Measurements from ENCODE around the gene TRIML2.

TRIML2 gene

DNA sequence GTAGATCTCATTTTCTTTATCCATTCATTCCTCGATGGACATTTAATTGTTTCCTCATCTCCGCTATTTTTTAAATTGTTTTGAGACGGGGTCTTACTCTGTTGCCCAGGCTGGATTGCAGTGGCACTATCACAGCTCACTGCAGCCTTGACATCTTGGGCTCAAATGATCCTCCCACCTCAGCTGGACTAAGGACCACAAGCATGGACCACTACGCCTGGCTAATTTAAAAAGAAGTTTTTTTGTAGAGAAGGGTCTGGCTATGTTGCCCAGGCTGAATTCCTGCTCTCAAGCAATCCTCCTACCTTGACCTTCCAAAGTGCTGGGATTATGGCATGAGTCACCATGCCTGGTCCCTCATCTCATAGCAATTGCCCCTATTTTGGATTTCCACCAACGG, 22.8 kb upstream of the TRIML2 start:
- no peaks in the 10 kb centered on the region for H3K4me1 ChIP-seq (ENCODE audit: control insufficient read depth in 1 of 2, insufficient read depth in 2 of 2, low read length in 2 of 2)
- H3K27ac ChIP-seq (ENCODE audit: low read length), result no peak overlapping the region
- no peak overlapping the region for H3K4me3 ChIP-seq (ENCODE audit: low read depth in 1 of 2, low read length in 2 of 2)
- no peaks in the 10 kb centered on the region for H3K36me3 ChIP-seq (ENCODE audit: control insufficient read depth in 1 of 2, insufficient read depth in 2 of 2, low read length in 2 of 2)
- no peaks in the 10 kb centered on the region for H3K27me3 ChIP-seq (ENCODE audit: low read depth, low read length)
- H3K9me3 ChIP-seq (ENCODE audit: control insufficient read depth in 1 of 2, low read length in 2 of 2), result no peaks in the 10 kb centered on the region

DNA sequence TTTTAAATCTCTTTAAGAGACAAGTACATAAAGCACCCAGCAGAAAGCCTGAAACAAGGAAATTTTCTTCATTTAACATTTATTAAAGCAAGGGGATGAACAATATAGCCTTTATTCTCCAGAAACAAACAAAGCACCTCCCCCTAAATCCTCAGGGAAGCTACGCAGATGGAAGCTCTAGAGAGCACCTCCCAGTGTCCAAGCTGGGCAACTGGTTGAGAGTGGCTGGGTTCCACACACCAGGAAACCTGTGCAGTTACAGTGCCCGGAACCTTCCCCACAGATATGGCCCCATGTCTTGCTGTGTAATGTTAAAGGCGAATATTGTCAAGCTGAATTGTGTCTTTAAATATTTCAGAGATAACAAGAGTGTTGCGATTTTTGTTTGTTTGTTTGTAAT, 21.0 kb upstream of the TRIML2 start:
- Histone ChIP-seq H3K4me1 (ENCODE audit: control insufficient read depth in 1 of 2, insufficient read depth in 2 of 2, low read length in 2 of 2) (no peaks in the 10 kb centered on the region), H3K27me3 (ENCODE audit: low read depth, low read length) (no peaks in the 10 kb centered on the region), H3K4me3 (ENCODE audit: low read depth in 1 of 2, low read length in 2 of 2) (no peak overlapping the region), H3K9me3 (ENCODE audit: control insufficient read depth in 1 of 2, low read length in 2 of 2) (no peaks in the 10 kb centered on the region), H3K36me3 (ENCODE audit: control insufficient read depth in 1 of 2, insufficient read depth in 2 of 2, low read length in 2 of 2) (no peaks in the 10 kb centered on the region), H3K27ac (ENCODE audit: low read length) (no peak overlapping the region)

DNA sequence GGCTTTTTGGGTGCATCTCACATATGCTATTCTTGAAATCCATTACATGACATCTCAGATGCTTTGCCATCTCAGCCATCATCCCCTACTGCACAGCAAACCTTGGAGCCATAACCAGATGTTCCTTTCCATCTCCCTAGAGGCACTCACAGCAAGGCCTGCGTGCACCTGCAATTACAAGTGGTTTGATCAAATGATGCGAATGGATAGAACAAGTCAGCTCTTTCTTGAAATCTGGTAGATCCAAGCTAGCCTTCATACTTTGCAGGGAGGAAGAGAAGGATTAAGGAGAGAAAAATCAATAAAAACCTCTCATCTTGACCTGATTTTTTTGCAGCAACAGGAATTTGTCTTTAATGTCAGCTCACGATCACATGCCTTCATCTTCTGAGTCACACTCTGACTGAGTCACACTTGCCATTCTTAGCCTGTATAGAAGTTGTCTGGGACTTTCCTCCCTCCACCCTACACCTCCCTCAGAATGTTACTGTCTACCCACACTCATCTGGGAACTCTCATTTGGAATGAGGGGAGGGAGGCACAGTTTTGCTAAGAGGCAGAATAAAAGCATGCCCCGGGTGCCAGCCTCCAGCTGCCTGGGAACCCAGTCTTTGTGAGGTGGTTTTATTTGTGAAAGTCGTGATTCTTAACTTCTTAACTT, 17.9 kb upstream of the TRIML2 start:
- Histone ChIP-seq H3K9me3 (ENCODE audit: control insufficient read depth in 1 of 2, low read length in 2 of 2) (no peaks in the 10 kb centered on the region), H3K36me3 (ENCODE audit: control insufficient read depth in 1 of 2, insufficient read depth in 2 of 2, low read length in 2 of 2) (no peaks in the 10 kb centered on the region), H3K4me1 (ENCODE audit: control insufficient read depth in 1 of 2, insufficient read depth in 2 of 2, low read length in 2 of 2) (no peaks in the 10 kb centered on the region), H3K27me3 (ENCODE audit: low read depth, low read length) (no peaks in the 10 kb centered on the region), H3K27ac (ENCODE audit: low read length) (no peak overlapping the region), H3K4me3 (ENCODE audit: low read depth in 1 of 2, low read length in 2 of 2) (no peak overlapping the region)

DNA sequence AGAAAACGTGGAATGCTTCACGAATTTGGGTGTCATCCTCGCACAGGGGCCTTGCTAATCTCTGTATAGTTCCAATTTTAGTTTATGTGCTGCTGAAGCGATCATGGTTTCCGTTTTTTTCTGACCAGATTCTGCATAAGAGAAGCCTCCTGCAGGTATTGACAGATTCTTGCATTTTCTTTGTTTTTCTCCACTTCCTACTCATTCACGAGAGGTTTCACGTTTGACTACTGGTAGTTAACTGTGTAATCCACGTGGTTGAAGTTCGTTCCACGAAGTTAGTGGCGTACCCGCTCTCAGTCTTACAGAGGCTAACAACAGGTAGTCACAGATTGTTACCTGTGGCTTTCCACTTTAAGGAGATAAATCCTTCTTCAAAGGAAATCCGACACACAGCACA, 12.1 kb upstream of the TRIML2 start:
- no peak overlapping the region for H3K4me3 ChIP-seq (ENCODE audit: low read depth in 1 of 2, low read length in 2 of 2)

DNA sequence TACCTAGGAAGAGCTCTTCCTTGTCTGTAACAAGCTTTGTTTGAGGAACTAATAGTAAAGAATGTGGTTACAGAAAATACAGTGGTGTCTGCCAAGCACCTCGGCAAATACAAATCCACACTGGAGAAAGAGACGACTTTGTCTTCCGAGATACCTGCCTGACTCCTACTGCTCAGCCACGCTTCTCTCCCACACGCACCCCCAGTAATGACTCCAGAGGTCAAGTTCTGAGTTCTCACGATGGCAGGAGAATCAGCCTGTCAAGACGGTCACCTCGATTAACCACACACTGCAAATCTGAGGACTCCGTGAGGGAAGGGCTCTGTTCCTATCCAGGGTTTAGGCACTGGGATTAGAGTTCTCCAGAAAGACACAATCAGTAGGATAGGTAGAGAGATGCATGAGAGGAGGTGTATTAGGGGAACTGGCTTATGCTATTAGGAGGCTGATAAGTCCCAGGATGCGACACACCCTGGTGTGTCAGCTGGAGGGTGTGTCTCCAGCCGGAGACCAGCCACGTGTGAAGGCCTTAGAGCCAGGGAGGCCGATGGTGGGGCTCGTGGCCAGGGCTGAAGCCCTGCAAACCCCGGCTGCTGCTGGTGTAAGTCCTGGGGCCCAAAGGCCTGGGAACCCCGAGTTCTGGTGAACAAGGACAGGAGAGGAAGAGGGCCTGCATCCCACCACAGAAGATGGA, 8.4 kb upstream of the TRIML2 start:
- no peaks in the 10 kb centered on the region for H3K9me3 ChIP-seq (ENCODE audit: control insufficient read depth in 1 of 2, low read length in 2 of 2)
- H3K27ac ChIP-seq (ENCODE audit: low read length), result no peak overlapping the region
- H3K4me1 ChIP-seq (ENCODE audit: control insufficient read depth in 1 of 2, insufficient read depth in 2 of 2, low read length in 2 of 2), result no peaks in the 10 kb centered on the region
- no peaks in the 10 kb centered on the region for H3K27me3 ChIP-seq (ENCODE audit: low read depth, low read length)
- H3K36me3 ChIP-seq (ENCODE audit: control insufficient read depth in 1 of 2, insufficient read depth in 2 of 2, low read length in 2 of 2), result no peaks in the 10 kb centered on the region
- H3K4me3 ChIP-seq (ENCODE audit: low read depth in 1 of 2, low read length in 2 of 2), result no peak overlapping the region

More for the DNA sequence above, 12.1 kb upstream of the TRIML2 start:
- no peaks in the 10 kb centered on the region for H3K27me3 ChIP-seq (ENCODE audit: low read depth, low read length)
- no peaks in the 10 kb centered on the region for H3K36me3 ChIP-seq (ENCODE audit: control insufficient read depth in 1 of 2, insufficient read depth in 2 of 2, low read length in 2 of 2)
- no peaks in the 10 kb centered on the region for H3K4me1 ChIP-seq (ENCODE audit: control insufficient read depth in 1 of 2, insufficient read depth in 2 of 2, low read length in 2 of 2)
- H3K9me3 ChIP-seq (ENCODE audit: control insufficient read depth in 1 of 2, low read length in 2 of 2), result no peaks in the 10 kb centered on the region
- no peak overlapping the region for H3K27ac ChIP-seq (ENCODE audit: low read length)

DNA sequence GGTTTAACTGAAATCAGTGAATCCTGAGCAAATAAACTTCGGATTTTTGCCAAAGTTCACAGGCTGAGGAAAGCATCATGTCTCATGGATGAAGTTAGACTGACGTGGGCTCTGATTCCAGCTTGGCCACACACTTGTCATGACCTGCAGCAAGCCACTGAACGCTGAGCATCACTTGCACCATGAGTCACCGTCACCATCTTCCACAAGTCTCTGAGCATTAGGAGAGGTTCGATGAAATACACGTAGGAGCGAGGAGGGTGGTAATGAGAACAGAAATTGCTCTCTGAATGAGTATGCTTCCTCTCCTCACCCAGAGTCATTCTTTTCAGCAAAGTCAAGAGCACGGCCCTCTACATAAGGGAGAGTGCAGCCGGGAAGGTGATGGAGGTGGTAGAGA, 3.8 kb upstream of the TRIML2 start:
- no peaks in the 10 kb centered on the region for H3K9me3 ChIP-seq (ENCODE audit: control insufficient read depth in 1 of 2, low read length in 2 of 2)
- no peak overlapping the region for H3K4me3 ChIP-seq (ENCODE audit: low read depth in 1 of 2, low read length in 2 of 2)
- H3K36me3 ChIP-seq (ENCODE audit: control insufficient read depth in 1 of 2, insufficient read depth in 2 of 2, low read length in 2 of 2), result no peaks in the 10 kb centered on the region
- no peaks in the 10 kb centered on the region for H3K27me3 ChIP-seq (ENCODE audit: low read depth, low read length)
- H3K27ac ChIP-seq (ENCODE audit: low read length), result no peak overlapping the region
- no peaks in the 10 kb centered on the region for H3K4me1 ChIP-seq (ENCODE audit: control insufficient read depth in 1 of 2, insufficient read depth in 2 of 2, low read length in 2 of 2)

DNA sequence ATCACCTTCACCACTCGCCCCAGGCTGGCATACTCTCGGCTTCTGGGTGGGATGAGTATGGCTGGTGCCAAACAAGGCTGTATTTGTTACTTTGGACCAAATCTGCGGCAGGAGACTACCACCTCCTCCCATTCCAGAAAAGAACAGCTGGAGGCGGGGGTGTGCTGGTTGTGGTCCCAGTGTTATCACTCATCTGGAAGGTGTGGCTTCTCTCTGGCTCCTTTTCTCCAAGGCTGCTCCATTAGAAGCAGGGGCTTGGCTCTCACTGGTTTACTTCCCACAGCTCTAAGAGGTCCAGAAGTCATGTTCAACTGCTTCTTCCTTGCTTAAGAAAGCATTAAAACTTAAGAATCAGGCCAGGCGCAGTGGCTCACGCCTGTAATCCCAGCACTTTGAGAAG, 2.6 kb upstream of the TRIML2 start:
- Histone ChIP-seq H3K4me1 (ENCODE audit: control insufficient read depth in 1 of 2, insufficient read depth in 2 of 2, low read length in 2 of 2) (no peaks in the 10 kb centered on the region), H3K4me3 (ENCODE audit: low read depth in 1 of 2, low read length in 2 of 2) (no peak overlapping the region), H3K27ac (ENCODE audit: low read length) (no peak overlapping the region), H3K9me3 (ENCODE audit: control insufficient read depth in 1 of 2, low read length in 2 of 2) (no peaks in the 10 kb centered on the region), H3K27me3 (ENCODE audit: low read depth, low read length) (no peaks in the 10 kb centered on the region), H3K36me3 (ENCODE audit: control insufficient read depth in 1 of 2, insufficient read depth in 2 of 2, low read length in 2 of 2) (no peaks in the 10 kb centered on the region)

DNA sequence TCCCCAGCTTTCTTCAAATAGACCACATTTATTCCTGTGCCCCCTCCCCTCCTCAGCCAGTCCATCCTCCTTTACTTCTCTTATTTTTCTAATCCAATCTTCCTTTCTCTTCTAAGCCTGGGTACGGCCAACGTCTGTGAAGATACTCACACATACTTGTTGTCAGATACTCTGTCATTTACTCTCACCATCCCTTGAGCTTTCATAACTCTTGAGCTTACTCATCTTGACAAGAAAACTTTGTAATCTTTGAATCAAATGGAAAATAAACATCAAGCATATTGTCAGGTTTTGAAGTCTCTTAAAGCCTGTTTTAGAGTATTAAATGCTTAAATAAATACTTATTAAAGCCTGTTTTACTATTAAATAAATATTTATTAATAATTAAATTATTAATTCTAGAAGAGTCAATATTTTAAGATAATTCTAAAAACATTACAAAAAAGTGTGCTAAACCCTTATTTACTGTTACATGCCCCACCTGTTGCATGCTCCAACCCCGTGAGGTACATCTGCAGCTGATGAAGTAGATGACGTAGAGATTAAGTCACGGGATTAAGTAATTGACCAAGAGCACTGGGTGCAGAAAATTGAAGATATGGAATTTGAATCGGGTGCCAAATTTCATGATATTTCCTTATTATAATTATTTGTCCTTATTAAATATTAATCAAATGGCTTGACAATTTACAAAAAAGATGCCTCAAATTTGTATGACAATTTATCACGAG, 1.5 kb upstream of the TRIML2 start:
- H3K4me1 ChIP-seq (ENCODE audit: control insufficient read depth in 1 of 2, insufficient read depth in 2 of 2, low read length in 2 of 2), result no peaks in the 10 kb centered on the region
- H3K4me3 ChIP-seq (ENCODE audit: low read depth in 1 of 2, low read length in 2 of 2), result no peak overlapping the region
- no peak overlapping the region for H3K27ac ChIP-seq (ENCODE audit: low read length)
- H3K9me3 ChIP-seq (ENCODE audit: control insufficient read depth in 1 of 2, low read length in 2 of 2), result no peaks in the 10 kb centered on the region
- H3K27me3 ChIP-seq (ENCODE audit: low read depth, low read length), result no peaks in the 10 kb centered on the region
- H3K36me3 ChIP-seq (ENCODE audit: control insufficient read depth in 1 of 2, insufficient read depth in 2 of 2, low read length in 2 of 2), result no peaks in the 10 kb centered on the region

DNA sequence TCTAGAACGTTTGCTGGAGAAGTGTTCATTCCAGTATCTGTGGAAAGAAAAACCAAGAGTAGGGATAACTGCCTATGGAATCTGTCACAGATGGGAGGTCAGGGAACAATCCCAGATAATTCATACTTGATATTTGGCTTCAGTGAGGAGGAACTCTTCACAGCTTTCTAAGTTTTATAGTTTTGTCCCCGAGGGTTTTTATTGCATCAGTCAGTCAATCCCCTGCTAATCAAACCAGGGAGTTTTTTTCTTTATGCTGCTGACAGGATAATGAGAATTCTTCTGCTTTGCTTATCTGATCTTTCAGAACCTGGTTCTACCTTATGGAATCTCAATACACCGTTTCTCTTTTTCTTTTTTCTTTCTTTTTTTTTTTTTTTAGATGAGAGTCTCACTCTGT, 633 bp upstream of the TRIML2 start:
- Histone ChIP-seq H3K27me3 (ENCODE audit: low read depth, low read length) (no peaks in the 10 kb centered on the region), H3K36me3 (ENCODE audit: control insufficient read depth in 1 of 2, insufficient read depth in 2 of 2, low read length in 2 of 2) (no peaks in the 10 kb centered on the region), H3K27ac (ENCODE audit: low read length) (no peak overlapping the region), H3K9me3 (ENCODE audit: control insufficient read depth in 1 of 2, low read length in 2 of 2) (peaks cover 0 to 2% of the 10 kb centered on the region in 2 donors), H3K4me1 (ENCODE audit: control insufficient read depth in 1 of 2, insufficient read depth in 2 of 2, low read length in 2 of 2) (no peaks in the 10 kb centered on the region), H3K4me3 (ENCODE audit: low read depth in 1 of 2, low read length in 2 of 2) (no peak overlapping the region)

DNA sequence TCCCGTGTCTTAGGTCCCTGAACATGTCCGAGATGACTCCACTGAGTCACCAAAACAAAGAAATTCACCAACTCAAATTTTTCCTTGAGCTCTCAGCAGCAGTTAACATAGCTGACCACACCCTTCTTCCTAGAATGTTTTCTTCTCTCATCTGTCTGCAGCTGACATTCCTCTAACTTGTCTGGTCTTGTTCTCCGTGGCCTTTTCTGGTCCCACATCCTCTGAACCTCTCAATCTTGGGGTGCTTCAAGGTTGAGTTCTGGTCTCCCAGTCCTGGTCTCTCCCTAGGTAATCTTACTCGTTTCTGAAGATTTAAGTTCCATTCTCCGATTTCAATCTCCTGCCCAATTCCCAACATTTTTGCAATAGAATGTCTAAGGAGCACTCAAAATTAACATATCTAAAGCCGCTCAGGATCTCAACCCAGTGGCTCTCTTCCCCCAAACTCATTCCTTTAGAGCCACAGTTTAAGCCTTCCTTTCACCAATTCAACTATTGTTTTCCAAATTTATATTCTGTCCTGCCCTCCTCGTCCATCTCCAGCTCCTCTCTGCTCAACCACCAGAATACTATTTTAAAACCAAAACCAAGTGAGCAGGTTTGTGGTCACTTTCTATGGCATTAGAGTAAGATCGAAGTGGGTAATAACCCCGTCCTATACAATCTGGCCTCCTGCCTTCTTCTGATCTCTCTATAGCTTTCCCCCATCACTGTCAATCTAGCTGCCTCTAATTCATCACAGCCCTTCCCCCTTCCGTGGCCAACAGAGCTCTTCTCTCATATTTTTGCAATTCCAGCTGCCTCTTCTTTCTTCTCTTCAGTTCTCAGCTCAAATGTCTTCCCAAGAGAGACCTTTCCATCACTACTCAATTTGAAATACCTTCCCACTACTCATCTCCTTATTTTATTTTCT, 1.2 kb downstream of the TRIML2 start:
- H3K9me3 ChIP-seq (ENCODE audit: control insufficient read depth in 1 of 2, low read length in 2 of 2), result peaks cover 0 to 2% of the 10 kb centered on the region in 2 donors

DNA sequence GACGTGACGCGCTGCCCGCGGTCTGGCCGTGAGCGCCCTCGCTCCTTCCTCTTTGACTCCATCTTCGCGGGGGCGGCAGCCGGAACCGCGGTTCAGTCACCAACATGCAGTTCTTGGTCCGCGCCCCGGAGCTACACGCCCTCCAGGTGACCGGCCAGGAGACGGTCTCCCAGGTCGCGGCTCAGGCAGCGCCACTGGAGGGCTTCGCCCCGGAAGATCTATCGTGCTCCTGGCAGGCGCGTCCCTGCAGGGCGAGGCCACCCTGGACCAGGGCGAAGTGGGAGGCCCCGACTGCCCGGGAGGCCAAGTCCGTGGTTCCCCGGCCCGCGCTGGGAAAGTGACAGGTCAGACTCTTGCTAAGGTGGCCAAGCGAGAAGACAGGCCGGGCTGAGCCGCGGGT, 2.9 kb downstream of the TRIML2 start:
- no peaks in the 10 kb centered on the region for H3K36me3 ChIP-seq (ENCODE audit: control insufficient read depth in 1 of 2, insufficient read depth in 2 of 2, low read length in 2 of 2)
- H3K9me3 ChIP-seq (ENCODE audit: control insufficient read depth in 1 of 2, low read length in 2 of 2), result peaks cover 0 to 2% of the 10 kb centered on the region in 2 donors
- H3K27ac ChIP-seq (ENCODE audit: low read length), result no peak overlapping the region
- no peaks in the 10 kb centered on the region for H3K4me1 ChIP-seq (ENCODE audit: control insufficient read depth in 1 of 2, insufficient read depth in 2 of 2, low read length in 2 of 2)
- no peak overlapping the region for H3K4me3 ChIP-seq (ENCODE audit: low read depth in 1 of 2, low read length in 2 of 2)
- no peaks in the 10 kb centered on the region for H3K27me3 ChIP-seq (ENCODE audit: low read depth, low read length)

More for the DNA sequence above, 1.2 kb downstream of the TRIML2 start:
- H3K27me3 ChIP-seq (ENCODE audit: low read depth, low read length), result no peaks in the 10 kb centered on the region
- H3K36me3 ChIP-seq (ENCODE audit: control insufficient read depth in 1 of 2, insufficient read depth in 2 of 2, low read length in 2 of 2), result no peaks in the 10 kb centered on the region
- H3K4me3 ChIP-seq (ENCODE audit: low read depth in 1 of 2, low read length in 2 of 2), result no peak overlapping the region
- H3K4me1 ChIP-seq (ENCODE audit: control insufficient read depth in 1 of 2, insufficient read depth in 2 of 2, low read length in 2 of 2), result no peaks in the 10 kb centered on the region
- H3K27ac ChIP-seq (ENCODE audit: low read length), result no peak overlapping the region

Data from muscle layer of duodenum (tissue), 2 donors.